NCI-H1105 (cell line): ENCODE results near the gene TCEA3.

Source experiments
- DNase-seq: peaks from one replicate; lab custom pipeline; 2025; lab: John Stamatoyannopoulos, UW

TCEA3 gene

DNA sequence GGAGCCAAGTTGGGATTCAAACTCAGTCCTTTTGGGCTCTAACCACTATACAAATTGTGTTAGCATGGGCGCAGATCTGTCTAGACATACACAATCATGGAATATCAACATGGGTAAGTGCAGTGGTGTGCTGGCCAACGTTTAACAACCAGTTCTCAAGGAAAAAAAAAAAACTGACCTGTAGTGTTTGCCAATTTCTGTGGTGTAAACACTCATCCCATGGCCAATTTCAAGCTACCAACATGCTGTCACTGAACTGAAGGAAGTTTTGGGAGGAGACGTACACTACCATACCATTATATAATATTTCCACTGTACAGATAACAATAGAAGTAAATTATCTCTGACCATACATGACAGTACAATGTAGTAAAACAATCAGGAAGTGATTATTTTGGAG, 3.2 kb downstream of the TCEA3 start:
- no peak for DNase-seq

DNA sequence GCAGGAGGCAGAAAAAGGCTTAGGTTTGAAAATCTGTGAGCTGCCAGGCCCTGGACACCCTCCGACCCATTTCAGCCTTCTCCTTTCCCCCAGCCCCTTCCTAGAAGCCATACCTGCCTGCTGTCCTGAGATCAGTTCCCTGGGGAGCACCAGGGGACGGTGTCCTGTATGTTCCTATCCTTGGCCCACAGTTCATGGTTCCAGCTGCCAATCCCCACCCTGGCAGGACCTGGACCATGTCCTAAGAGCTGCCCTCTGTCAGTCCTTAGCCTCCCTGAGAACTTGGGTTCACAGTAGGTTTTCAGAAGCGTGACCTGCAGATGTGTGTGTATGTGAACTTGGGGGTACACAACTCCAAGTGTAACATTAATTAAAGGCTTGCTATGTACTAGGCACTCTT, 3.8 kb downstream of the TCEA3 start:
- DNase-seq: no peak

DNA sequence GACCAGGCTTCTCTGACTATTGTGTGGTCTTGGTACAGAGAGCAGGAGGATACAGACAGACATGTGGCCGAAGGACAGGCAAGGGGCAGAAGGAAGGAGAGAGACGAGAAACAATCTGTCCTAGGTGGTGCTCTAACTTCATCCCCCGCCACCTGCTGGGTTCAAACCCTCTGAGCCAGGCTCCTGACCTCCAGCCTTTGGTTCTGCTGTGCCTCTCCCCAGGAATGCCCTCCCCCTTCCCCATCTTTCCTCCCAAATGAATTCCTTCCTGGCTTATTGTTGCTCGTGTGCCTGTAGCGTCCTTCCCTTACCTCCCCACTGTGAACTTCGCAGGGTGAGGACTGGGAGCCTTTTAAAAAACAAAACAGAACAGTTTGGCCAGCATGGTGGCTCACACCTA, 5.4 kb downstream of the TCEA3 start:
- DNase-seq: no peak

DNA sequence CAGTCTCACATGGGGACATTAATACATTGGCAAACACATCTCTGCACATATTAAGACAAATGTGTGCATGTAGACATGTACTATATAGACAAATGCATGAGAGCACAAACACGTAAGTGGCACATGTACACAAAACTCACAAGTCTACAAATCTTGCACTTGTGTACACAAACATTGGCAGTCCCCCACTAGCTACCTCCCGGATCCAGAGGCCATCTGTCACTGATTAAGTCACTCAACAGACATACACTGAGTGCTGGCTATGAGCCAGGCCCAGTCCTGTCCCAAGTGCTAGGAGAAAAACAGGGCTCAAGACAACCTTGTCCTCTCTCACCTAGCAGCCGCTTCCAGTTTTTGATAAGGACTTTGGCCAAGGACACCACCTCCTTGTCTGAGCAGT, 7.0 kb downstream of the TCEA3 start:
- peak; percentile 29 for DNase-seq

DNA sequence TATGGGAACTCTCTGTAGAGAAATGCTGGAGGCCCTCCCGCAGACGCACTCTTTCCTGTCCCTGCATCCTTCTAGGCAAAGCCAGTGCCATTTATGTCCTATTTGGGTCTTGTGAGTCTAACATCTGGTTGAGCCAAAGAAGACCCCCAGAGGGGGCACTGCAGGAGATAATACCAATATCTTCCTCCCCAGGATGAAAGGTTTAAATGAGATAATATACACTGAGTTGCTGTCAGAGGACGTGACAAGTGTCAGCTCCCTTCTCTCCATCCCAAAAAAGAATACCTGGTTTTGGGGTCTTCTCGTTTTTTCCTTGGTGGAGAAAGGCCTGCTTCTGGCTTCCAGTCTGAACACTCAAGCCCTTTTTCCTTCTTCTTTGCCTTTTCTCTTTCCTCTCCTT, 7.6 kb downstream of the TCEA3 start:
- no peak for DNase-seq

DNA sequence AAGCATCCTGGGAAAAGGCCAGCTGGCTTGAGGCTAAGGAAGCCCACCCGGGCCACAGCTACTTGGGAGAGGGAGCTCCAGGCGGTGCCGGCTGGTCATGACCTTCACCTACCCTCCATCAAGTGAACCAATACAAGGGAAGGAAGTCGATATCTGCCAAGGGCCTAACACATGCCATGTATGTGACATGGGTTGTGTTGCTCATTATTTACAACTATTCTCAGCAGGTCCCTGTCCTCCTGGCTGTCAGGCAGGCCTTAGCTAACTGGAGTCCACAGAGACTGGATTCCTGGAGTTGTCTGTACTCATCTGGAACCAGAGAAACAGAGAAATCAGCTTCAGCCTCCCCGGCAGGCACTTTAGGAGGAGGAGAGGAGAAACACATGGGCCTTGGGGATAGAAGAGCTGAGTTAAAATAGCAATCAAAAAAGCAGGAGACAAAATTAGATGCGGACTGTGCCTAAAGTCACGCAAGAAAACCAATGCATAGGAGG, 15.7 kb downstream of the TCEA3 start:
- DNase-seq: no peak

DNA sequence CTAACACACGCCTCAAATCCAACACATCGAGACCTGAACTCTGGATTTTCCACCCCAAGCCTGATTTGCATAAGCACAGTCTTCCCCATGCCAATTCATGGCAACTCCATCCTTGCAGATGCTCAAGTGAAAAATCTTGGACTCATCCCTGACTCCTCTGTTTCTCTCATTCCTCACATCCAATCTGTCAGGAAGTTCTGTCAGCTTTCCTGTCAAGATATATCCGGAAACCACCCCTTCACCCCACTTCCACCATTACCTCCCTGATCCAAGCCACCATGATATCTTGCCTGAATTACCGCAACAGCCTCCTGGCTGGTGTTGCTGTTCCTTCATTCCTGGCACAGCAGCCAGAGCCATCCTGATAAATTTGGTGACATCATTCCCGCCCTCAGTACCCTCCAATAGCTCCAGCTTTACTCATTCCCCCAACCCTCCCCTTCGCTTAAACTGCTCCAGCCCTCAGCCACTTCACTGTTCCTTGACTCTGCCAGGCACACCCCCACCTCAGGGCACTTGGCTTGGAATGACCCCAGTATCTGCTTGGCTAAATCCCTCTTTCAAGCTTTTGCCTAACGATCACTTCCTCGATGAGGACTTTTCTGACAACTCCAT, 17.4 kb downstream of the TCEA3 start:
- no peak for DNase-seq

DNA sequence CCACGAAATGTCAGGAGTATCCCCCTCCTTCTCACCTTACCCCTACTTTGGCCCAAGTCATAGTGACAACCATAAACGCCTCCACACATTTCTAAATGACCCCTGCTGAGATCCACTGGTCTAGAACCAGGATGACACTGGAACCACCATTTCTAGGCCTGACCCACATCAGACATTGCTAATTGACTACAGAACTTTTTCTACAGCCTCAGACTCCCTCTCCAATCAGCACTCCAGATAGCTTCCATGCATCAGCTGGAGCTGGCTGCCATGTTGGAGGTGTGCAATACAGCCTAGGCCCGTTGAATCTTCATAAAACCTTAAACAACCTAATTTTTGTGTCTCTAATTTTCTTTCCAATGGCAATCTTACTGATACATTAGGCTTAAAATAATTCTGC, 18.6 kb downstream of the TCEA3 start:
- no peak for DNase-seq

DNA sequence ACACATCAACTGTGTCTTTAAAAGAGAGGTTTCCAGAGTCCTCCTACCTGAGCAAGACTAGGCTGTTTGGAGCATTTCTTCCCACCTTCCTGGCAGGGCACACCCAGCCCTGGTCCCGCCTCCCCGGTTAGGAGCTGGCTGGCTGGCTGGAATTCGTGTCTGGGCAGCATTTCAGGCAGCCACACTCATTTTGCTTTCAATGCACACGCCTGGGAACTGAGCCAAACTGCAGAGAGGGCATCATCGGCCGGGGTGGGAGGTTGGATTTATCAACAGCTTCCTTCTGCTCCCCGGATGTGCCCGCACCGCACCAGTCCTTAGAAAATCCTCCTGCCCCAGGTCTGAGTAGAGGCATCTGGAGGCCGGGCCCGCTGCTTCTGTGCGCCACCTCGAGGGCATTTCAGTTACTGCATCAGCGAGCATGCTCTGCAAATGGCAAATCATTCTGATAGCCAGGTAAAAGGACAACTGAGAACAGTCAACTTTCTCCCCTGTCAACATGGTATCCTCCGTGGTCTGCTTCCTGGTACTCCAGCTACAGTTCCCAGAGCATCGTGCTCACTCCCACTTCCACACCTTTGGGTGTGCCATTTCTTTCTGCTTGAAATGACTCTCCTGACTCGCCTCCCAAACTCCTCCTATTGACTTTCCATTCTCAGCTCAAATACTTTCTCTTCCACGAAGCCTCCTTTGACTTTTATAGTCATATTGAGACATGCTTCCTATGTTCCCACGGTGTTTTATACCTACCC, 20.6 kb downstream of the TCEA3 start:
- DNase-seq: peak; percentile 99

DNA sequence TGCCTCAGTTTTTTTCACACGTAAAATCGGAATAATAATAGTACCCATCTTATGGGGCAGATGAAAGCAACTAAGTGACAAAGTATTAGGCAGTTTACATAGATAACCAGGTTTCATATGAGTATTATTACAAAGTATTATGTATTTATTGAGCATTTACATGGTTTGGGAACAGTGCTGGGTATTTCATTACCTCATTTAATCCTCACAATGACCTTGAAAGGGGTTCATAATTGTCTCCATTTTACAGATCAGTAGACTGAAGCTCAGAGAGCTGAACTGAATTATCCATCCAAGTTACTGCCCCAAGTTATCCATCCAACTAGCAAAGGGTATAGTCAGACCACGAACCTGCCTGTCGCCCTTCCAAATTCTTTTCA, 21.2 kb downstream of the TCEA3 start:
- no peak for DNase-seq

DNA sequence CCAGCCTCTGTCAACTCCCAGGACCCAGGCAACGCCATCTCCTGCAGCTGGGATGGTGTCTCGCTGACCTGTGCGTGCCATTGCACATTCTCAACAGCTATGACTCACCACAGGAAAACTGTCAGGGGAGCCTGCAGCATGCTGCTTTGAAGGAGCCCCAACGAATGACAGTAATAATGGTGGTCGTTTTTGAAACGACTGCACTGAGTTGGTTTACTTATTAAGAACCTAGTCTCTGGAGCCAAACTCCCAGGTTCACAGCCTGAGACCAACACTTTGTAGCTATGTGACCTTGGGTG, 21.6 kb downstream of the TCEA3 start:
- DNase-seq: no peak

DNA sequence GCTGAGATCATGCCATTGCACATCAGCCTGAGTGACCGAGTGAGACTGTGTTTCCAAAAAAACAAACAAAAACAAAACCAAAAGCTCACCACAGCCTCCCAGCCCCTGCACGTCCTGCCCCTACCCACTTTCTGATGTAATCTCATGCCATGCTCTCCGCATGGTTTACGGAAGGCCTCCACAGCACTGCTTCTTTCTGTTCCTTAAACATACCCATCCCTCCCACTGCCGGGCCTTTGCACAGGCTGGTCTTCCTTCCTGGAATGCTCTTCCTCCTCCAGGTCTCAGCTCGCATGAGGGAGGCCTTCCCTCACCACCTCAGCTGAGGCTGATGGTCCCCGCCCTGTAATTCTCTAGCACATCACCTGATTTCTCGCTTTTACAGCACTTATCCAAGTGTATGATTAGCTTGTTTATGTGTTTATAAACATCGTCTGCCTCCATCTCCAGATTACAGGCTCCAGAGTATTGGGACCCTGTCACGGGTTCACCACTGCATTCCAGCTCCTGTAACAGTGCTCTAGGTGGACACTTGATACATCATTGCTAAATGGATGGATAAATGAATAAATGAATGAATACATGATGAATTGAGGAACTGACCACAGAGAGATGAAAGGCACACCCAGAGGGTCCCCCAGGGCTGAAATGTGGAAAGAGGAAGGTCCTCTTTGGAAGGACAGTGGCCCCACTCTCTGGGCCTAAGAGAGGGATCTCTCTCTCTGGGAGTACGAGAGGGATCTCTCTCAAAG, 22.1 kb downstream of the TCEA3 start:
- no peak for DNase-seq

DNA sequence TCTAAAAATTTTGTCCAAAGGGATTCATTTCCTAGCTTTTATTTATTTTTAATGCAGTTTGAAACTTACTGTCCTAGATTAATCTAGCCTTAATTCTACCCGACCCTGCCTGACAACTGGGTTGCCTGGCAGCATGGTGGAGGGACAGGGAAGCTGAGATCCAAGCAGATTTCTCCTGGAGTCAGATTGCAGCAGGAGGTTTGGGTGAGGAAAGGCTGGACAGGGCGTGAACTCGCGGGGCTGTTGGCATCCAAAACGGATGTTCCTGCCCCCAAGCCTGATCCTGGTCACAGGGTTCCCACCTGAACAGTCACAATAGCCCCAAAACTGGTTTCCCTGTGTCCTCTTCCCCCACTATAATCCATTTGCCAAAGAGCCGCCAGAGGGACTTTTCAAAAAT, 23.2 kb downstream of the TCEA3 start:
- DNase-seq: no peak

DNA sequence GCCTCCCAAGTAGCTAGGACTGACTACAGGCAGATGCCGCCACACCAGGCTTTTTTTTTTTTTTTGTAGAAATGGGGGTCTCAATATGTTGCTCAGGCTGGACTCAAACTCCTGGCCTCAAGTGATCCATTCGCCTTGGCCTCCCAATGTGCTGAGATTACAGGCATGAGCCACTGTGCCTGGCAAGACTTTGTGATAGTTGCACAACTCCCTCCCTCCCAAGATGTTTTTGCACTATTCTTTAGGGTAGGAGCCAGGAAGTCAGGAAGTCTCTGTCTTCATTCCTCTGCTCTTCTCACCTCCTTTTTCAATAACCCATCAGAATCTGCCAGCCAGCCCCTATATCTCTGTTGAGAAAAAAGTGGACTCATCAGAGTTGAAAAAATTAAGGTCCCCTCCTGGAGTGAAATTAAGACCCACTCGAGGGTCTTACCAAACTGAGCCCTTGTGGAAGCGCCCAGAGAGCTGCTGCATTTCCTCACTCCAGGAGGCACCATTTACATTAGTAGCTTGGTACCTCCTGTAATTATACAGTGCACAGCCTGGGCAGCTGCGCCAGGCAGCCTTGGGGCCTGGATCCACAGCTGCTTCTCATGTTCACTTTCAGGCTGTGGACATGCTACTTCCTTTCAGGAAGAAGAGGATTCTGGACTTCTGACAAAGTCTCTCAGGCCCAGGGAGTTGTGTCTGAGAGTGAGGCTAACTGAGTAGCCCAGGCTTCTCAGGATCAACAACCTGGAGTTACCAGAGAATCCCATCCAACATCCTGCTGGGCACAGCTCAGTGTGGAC, 24.0 kb downstream of the TCEA3 start:
- no peak for DNase-seq

DNA sequence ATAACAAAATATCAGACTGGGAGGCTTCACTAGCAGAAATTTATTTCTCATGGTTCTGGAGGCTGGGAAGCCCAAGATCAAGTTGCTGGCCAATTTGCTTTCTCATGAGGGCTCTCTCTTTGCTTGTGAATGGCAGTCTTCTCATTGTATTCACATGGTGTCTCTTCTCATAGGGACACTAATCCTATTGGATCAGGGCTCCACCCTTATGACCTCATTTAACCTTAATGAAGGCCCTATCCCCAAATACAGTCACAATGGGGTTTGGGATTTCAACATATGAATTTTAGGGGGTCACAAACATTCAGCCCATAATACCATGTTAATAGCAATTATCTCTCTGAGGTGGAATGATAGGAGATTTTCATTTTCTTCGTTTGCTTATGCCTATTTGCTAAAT, 25.3 kb downstream of the TCEA3 start:
- no peak for DNase-seq

DNA sequence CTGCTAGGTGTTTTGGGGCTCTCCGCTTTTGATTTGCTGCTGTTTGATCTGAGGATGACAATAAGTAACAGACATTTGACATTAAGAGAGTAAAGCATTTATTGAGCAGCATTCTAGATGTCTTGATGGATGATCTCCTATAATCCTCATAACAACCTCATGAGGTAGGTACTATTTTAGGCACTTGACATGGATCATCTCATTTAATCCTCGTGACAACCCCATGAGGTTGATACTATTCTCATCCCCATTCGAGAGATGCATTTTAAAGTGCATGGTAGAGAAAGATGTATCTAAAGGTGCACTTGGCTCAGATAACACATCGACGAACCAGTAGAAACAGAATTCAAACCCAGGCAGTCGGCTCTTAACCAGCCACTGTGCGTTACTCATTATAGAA, 26.6 kb downstream of the TCEA3 start:
- DNase-seq: no peak

DNA sequence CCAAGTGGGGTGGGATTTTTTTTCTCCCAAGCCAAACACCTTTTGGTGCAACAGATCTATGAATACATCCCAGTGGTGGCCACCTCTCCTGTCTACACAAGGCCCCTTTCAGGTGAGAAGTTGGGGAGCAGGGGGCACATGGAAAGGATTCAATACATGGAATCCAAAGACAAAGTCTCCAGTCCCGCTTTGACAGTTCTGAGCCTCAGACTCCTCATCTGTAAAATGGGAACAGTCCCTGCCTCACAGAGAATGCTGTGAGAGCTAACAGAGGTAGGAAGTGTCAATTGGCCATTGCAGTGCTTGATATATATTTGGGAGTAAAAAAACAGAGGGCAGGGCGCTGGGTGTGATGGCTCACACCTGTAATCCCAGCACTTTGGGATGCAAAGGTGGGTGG, 28.2 kb downstream of the TCEA3 start:
- DNase-seq: no peak

DNA sequence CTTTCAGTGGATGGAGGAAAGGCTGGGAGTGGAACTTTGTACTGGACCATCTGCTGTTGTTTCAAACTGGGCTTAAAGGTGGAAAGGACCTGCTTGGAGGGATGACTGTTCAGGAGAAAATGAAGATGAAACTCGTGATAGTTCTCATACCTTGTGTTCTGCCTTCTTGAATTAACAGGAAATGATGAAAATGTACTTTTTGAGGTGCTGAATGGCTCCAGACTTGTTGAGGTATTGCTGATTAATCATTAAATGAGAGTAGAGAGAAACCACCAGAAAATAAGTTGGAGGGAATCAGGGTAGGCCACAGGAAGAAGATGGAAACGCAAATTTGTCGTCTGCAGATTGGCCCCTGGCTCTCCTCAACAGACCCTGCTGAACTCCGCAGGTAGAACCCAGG, 28.7 kb downstream of the TCEA3 start:
- no peak for DNase-seq

DNA sequence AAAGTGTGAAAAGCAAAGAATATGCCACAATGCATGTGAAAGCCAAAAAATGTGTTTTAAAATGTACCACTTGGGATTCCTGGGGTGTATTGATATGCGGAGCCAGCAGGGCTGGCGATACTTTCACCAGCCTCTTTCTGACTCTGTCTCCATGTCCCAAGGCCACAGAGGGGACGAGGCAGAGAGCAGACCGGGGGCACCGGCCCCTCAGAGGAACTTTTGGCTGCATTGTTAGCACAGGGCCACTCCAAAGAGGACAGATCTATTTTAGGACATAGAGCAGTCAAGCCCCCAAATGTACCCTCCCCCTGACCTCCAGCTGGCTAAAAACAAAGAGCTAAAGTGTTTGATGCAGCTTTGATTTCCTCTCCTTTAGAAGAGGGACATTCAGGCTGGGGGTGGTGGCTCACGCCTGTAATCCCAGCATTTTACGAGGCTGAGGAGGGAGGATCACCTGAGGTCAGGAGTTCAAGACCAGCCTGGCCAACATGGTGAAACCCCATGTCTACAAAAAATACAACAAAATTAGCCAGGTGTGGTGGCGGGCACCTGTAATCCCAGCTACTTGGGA, 29.3 kb downstream of the TCEA3 start:
- DNase-seq: no peak

DNA sequence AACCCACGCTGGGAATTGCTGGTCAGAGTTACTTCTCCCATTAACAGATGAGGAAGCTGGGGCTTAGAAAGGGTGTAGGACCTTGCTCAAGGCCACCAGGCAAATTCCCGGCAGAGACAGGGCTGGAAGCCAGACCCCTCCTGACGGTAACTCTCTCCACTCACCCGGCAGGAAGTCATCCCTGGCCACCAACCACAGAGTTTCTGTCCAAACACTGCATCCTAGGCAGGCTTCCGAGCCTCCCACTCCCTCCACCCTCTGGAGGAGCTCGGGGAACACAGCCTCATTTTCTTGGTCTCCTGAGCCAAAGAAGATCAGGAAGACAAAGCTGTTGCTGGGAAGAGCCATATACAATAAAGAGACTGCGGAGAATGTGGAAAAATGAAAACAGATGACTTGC, 29.9 kb downstream of the TCEA3 start:
- no peak for DNase-seq

DNA sequence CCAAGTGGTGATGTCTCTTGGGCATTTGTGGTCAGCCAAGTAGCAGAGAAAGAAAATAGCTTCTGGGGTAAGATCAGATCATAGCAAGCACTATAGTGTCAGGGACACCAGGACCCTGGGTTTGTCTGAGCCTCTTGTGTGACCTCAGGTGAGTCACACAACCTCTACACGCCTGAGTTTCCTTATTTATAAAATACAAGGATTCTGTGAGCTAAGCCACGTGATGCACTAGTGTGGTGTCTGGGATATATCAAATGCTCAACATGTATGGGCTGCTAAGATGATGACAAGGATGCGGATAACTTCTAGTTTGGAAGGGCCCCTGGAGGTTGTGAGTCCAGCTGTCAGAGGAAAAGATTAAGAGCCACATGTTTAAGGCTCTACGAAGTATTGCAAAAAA, 30.4 kb downstream of the TCEA3 start:
- no peak for DNase-seq

DNA sequence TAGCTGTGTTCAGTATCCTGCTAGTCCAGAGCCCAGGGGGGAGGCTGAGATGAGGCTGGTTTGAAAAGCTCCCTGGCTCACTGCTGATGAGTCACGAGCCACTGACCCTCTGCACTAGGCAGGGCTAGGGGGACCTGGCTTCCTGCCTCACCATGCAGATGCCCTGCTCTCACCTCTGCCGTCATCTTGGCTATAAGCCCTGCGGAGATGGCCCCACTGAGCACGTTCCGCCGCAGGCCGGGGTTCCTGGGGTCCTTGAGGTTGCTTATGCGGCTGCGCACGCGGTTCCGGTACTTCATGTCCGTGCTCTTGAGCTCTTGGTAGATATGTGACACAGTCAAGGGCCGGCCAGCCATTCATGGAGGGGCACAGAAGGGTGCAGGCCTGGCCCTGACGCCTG, 30.8 kb downstream of the TCEA3 start:
- DNase-seq: no peak
